ENCODE measurements around the gene SPDYE3. TPM values are rescaled to one million over a fixed set of nuclear protein-coding genes. Genes with fewer than 3 reads are reported as not detected.

Gene SPDYE3
- total and polyA plus RNA-seq, 8 donors, result not detected

GRCh38 chr7:100366411-100367250 lies 59.1 kb downstream of the SPDYE3 start:
- H3K27me3 ChIP-seq, result no peaks in the 10 kb centered on the region
- H3K4me1 ChIP-seq, result peaks cover 0 to 26% (median 0%) of the 10 kb centered on the region in 4 donors
- 80 to 91% (median 86%) methylated on average over 14 to 16 of the region's 16 CpGs for WGBS, 5 donors
- H3K27ac ChIP-seq, result peak overlapping the region in 3 of 5 donors; percentile 16 to 81 (median 51)
- DNase-seq, result no peak
- H3K4me3 ChIP-seq, result no peak overlapping the region
- H3K9me3 ChIP-seq, result no peaks in the 10 kb centered on the region
- TF ChIP-seq CTCF (IDR thresholded peaks at IDR 0.05) (no peak), POLR2A (IDR thresholded peaks at IDR 0.05) (no peak), POLR2AphosphoS5 (IDR thresholded peaks at IDR 0.05) (no peak), EP300 (IDR thresholded peaks at IDR 0.05) (no peak)
- intact Hi-C loops (cut with DNase I; ENCODE audit: low total_unique reads), result no loop called here
- H3K36me3 ChIP-seq, result peaks cover 6 to 52% (median 41%) of the 10 kb centered on the region in 4 donors

- peaks cover 0 to 32% (median 0%) of the 10 kb centered on the region in 4 donors for H3K4me1 ChIP-seq
- H3K4me3 ChIP-seq, result no peak overlapping the region
- DNase-seq, result no peak
- H3K27ac ChIP-seq, result peak overlapping the region in 3 of 5 donors; percentile 16 to 81 (median 51)
- TF ChIP-seq EP300 (IDR thresholded peaks at IDR 0.05) (no peak), POLR2AphosphoS5 (IDR thresholded peaks at IDR 0.05) (no peak), POLR2A (IDR thresholded peaks at IDR 0.05) (no peak), CTCF (IDR thresholded peaks at IDR 0.05) (no peak)
- H3K36me3 ChIP-seq, result peaks cover under 1 to 46% (median 35%) of the 10 kb centered on the region in 4 donors
- WGBS, 5 donors, result 90 to 97% (median 94%) methylated on average over 8 of the region's 8 CpGs
- intact Hi-C loops (cut with DNase I; ENCODE audit: low total_unique reads), result no loop called here
- no peaks in the 10 kb centered on the region for H3K27me3 ChIP-seq
- H3K9me3 ChIP-seq, result no peaks in the 10 kb centered on the region
Measured at GRCh38 chr7:100367251-100367620, 59.7 kb downstream of the SPDYE3 start.

- H3K9me3 ChIP-seq, result no peaks in the 10 kb centered on the region
- no peaks in the 10 kb centered on the region for H3K27me3 ChIP-seq
- no peak overlapping the region for H3K4me3 ChIP-seq
- intact Hi-C loops (cut with DNase I; ENCODE audit: low total_unique reads), result no loop called here
- DNase-seq, result no peak
- 74 to 89% (median 85%) methylated on average over 9 to 12 of the region's 12 CpGs for WGBS, 5 donors
- peak overlapping the region in 4 of 5 donors; percentile 16 to 83 (median 70) for H3K27ac ChIP-seq
- H3K4me1 ChIP-seq, result peaks cover 0 to 39% (median 0%) of the 10 kb centered on the region in 4 donors
- H3K36me3 ChIP-seq, result peaks cover 0 to 39% (median 28%) of the 10 kb centered on the region in 4 donors
- no peak for TF ChIP-seq EP300 (IDR thresholded peaks at IDR 0.05)
- no peak for TF ChIP-seq POLR2AphosphoS5 (IDR thresholded peaks at IDR 0.05)
- no peak for TF ChIP-seq POLR2A (IDR thresholded peaks at IDR 0.05)
- TF ChIP-seq CTCF (IDR thresholded peaks at IDR 0.05), result no peak
Measured at GRCh38 chr7:100367676-100368613, 60.4 kb downstream of the SPDYE3 start.

- intact Hi-C loops (cut with DNase I; ENCODE audit: low total_unique reads), result no loop called here
- Histone ChIP-seq H3K4me1 (peaks cover 0 to 46% (median 0%) of the 10 kb centered on the region in 4 donors), H3K27ac (peak overlapping the region in 4 of 5 donors; percentile 58 to 83 (median 73)), H3K4me3 (no peak overlapping the region), H3K27me3 (no peaks in the 10 kb centered on the region), H3K9me3 (no peaks in the 10 kb centered on the region), H3K36me3 (peaks cover 0 to 28% (median 17%) of the 10 kb centered on the region in 4 donors)
- TF ChIP-seq POLR2AphosphoS5 (IDR thresholded peaks at IDR 0.05) (peak in 2 of 3 donors; percentile 31 to 44), CTCF (IDR thresholded peaks at IDR 0.05) (no peak)
- DNase-seq, result peak; percentile 58 to 67
- WGBS, 5 donors, result 60 to 80% (median 62%) methylated on average over 5 to 6 of the region's 6 CpGs
Measured at GRCh38 chr7:100369105-100369504, 61.6 kb downstream of the SPDYE3 start.

Data from stomach (tissue), 9 donors.